PC-9 (cell line): ENCODE measurements around the gene PTPRM. TPM values are rescaled to one million over a fixed set of nuclear protein-coding genes. Genes with fewer than 3 reads are reported as not detected.

Source experiments
- BruUV-seq: library from RNA; stranded (reverse); fragments of 400-500 nt; replicated peaks from 2 replicates; lab custom pipeline; 2021; lab: Mats Ljungman, UMichigan
- CTCF ChIA-PET: fragments of 300-600 bp; sonication (Branson Sonifier 250); formaldehyde crosslinking; loops from one replicate; lab custom pipeline; 2022; ENCODE audit warnings: antibody characterized with exemption; lab: Charles Lee
- POLR2A ChIA-PET: fragments of 300-600 bp; sonication (Branson Sonifier 250); formaldehyde crosslinking; loops from one replicate; lab custom pipeline; 2022; ENCODE audit warnings: antibody characterized with exemption; ENCODE audit not compliant: unreplicated experiment; lab: Charles Lee
- DNase-seq, 2 experiments: peaks; one replicate each; pipeline versions ENCODE4 v3.0.0 to v3.0.0-alpha.2; 2015 to 2022; ENCODE audit warnings: mixed read lengths in 1 of 2
- H2AFZ ChIP-seq: fragments of 200-600 bp; sonication (generic); 2 replicates; pipeline ENCODE4 v1.8.1; 2017; ENCODE audit warnings: antibody characterized with exemption
- H3F3A ChIP-seq: fragments of 200-600 bp; sonication (generic); 2 replicates; pipeline ENCODE4 v1.8.1; 2017; ENCODE audit warnings: antibody characterized with exemption, mild to moderate bottlenecking, low read depth; ENCODE audit not compliant: insufficient read depth
- H3K27ac ChIP-seq: fragments of 200-600 bp; sonication (generic); 2 replicates; pipeline ENCODE4 v1.6.1; 2016; ENCODE audit warnings: mixed run types
- H3K27me3 ChIP-seq: fragments of 200-600 bp; sonication (generic); 2 replicates; pipeline ENCODE4 v1.6.1; 2016; ENCODE audit warnings: low read depth, mixed run types; ENCODE audit not compliant: insufficient read depth
- H3K36me3 ChIP-seq: fragments of 200-600 bp; sonication (generic); 2 replicates; pipeline ENCODE4 v1.6.1; 2016; ENCODE audit warnings: low read depth, mixed run types
- H3K4me1 ChIP-seq: fragments of 200-600 bp; sonication (generic); replicated peaks from 2 replicates; pipeline ENCODE4 v1.6.1; 2016; ENCODE audit warnings: mixed run types; ENCODE audit not compliant: insufficient read depth
- H3K4me2 ChIP-seq: fragments of 200-600 bp; sonication (generic); 2 replicates; pipeline ENCODE4 v1.6.1; 2017; ENCODE audit warnings: mixed run types
- H3K4me3 ChIP-seq: fragments of 200-600 bp; sonication (generic); 2 replicates; pipeline ENCODE4 v1.6.1; 2016; ENCODE audit warnings: mixed run types
- H3K79me2 ChIP-seq: fragments of 200-600 bp; sonication (generic); 2 replicates; pipeline ENCODE4 v1.6.1; 2017; ENCODE audit warnings: low read depth, mixed run types
- H3K9me2 ChIP-seq: fragments of 200-600 bp; sonication (generic); 2 replicates; pipeline ENCODE4 v1.8.1; 2017; ENCODE audit warnings: mild to moderate bottlenecking; ENCODE audit not compliant: insufficient read depth
- H3K9me3 ChIP-seq: fragments of 200-600 bp; sonication (generic); 2 replicates; pipeline ENCODE4 v1.8.1; 2016; ENCODE audit warnings: low read depth; ENCODE audit not compliant: insufficient read depth
- H4K20me1 ChIP-seq: fragments of 200-600 bp; sonication (generic); 2 replicates; pipeline ENCODE4 v1.8.1; 2017; ENCODE audit not compliant: insufficient read depth
- CTCF ChIP-seq: fragments of 200-600 bp; sonication (generic); conservative IDR thresholded peaks from 2 replicates; pipeline ENCODE4 v1.6.1; 2017; ENCODE audit warnings: mixed run types, antibody characterized with exemption, mild to moderate bottlenecking, moderate library complexity
- EZH2 ChIP-seq: fragments of 200-600 bp; sonication (generic); IDR thresholded peaks from 2 replicates; pipeline ENCODE4 v1.8.0; 2017; ENCODE audit warnings: antibody characterized with exemption, low read depth
- intact Hi-C: fragments of 100-400 bp; cut with micrococcal nuclease; formaldehyde crosslinking; loops from one replicate; pipeline ENCODE4 v1.10.0; 2022; ENCODE audit not compliant: unreplicated experiment
- total RNA-seq: library from RNA; stranded (reverse); gene quantifications from 2 replicates; pipeline ENCODE4 v1.2.3, GENCODE V29; 2021

PTPRM gene
- total RNA-seq, 1 experiment from 2014 or later = 32.5 TPM

- H3K9me2 ChIP-seq = no peaks in the 10 kb centered on the region
- no peaks in the 10 kb centered on the region for H4K20me1 ChIP-seq
- H3K27me3 ChIP-seq = no peaks in the 10 kb centered on the region
- ChIA-PET POLR2A (no interaction called here), CTCF (no interaction called here)
- H3K4me3 ChIP-seq = no peak overlapping the region
- intact Hi-C loops = no loop called here
- DNase-seq = no peak
- no peak overlapping the region for H3K27ac ChIP-seq
- H3K4me2 ChIP-seq = no peak overlapping the region
- no TSS peak for BruUV-seq
- H3K79me2 ChIP-seq = no peaks in the 10 kb centered on the region
- no peaks in the 10 kb centered on the region for H3F3A ChIP-seq
- no peak overlapping the region for H2AFZ ChIP-seq
- H3K36me3 ChIP-seq = no peaks in the 10 kb centered on the region
- no peaks in the 10 kb centered on the region for H3K9me3 ChIP-seq
- H3K4me1 ChIP-seq = no peaks in the 10 kb centered on the region
- TF ChIP-seq EZH2 (no peak), CTCF (no peak)
Measured at GRCh38 chr18:8350628-8351027, 783.5 kb downstream of the PTPRM start.

DNA sequence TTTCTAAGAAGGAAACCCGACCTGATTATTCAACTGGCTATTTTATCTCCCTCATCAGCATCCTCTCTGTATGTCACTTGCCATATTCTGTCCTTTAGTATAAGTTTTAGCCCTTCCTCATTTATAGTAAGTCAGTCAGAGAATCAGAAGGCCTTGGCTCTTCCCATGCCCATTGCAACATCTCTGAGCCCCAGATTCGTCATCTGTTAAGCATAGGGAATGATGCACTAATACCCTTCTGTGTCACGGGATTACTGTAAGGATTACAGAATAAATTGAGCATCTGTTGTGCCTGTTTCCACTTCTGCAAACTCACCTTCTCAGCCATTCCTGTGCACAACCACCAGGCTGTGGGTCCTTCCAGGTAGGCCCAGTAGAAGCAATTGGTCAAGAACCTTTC is 784.0 kb downstream of the PTPRM start:
- Histone ChIP-seq H3K27me3 (no peaks in the 10 kb centered on the region), H3K4me2 (no peak overlapping the region), H3K36me3 (no peaks in the 10 kb centered on the region), H4K20me1 (no peaks in the 10 kb centered on the region), H3K27ac (no peak overlapping the region), H3K9me2 (no peaks in the 10 kb centered on the region), H3K9me3 (no peaks in the 10 kb centered on the region), H3K4me1 (no peaks in the 10 kb centered on the region), H2AFZ (no peak overlapping the region), H3K4me3 (no peak overlapping the region), H3K79me2 (no peaks in the 10 kb centered on the region), H3F3A (no peaks in the 10 kb centered on the region)
- ChIA-PET POLR2A (no interaction called here), CTCF (no interaction called here)
- BruUV-seq = no TSS peak
- intact Hi-C loops = no loop called here
- TF ChIP-seq CTCF (no peak), EZH2 (no peak)
- DNase-seq = no peak

DNA sequence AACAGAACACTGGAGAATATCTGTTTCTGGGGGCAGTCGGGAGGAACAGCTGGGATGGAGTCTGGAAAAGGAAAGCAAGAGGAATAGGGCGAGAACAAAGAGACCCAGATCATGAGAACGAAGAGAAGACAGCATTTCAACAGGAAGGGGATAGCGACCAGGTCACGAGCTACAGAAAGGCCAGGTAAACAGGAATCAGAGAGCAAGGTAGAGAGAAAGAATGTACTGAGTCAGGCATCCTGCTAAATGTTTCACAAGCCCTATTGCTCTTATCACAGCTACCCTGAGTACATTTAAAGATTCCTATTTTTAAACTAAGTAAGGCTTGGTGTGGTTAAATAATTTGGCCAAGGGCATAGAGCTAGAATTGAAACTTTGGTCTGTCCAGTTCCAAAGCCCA is 787.2 kb downstream of the PTPRM start:
- H3K27me3 ChIP-seq = no peaks in the 10 kb centered on the region
- no peaks in the 10 kb centered on the region for H3K4me1 ChIP-seq
- H3K4me2 ChIP-seq = no peak overlapping the region
- no peak overlapping the region for H2AFZ ChIP-seq
- no peaks in the 10 kb centered on the region; the same call in 1 of the 2 replicates for H3K9me3 ChIP-seq
- H3K9me2 ChIP-seq = no peaks in the 10 kb centered on the region
- TF ChIP-seq EZH2 (no peak), CTCF (no peak)
- no peak for DNase-seq
- H3K79me2 ChIP-seq = no peaks in the 10 kb centered on the region
- no peaks in the 10 kb centered on the region for H3F3A ChIP-seq
- CTCF ChIA-PET = no interaction called here
- intact Hi-C loops = no loop called here
- no peaks in the 10 kb centered on the region for H4K20me1 ChIP-seq
- no TSS peak for BruUV-seq
- H3K27ac ChIP-seq = no peak overlapping the region
- POLR2A ChIA-PET = no interaction called here
- no peaks in the 10 kb centered on the region for H3K36me3 ChIP-seq
- no peak overlapping the region for H3K4me3 ChIP-seq
